GM19351 (cell line): ENCODE measurements around the gene AKAP5.

ENCODE experiments used
- ATAC-seq: cut with Tn5 transposase; IDR thresholded peaks from one replicate; pipeline ENCODE4 v1.9.1; 2021; ENCODE audit warnings: mild to moderate bottlenecking, moderate library complexity; ENCODE audit not compliant: unreplicated experiment

AKAP5 gene

GRCh38 chr14:64465191-64465822 lies at the start of gene AKAP5:
AKAP5 (plus strand) TSS chr14:64465499; CDS start chr14:64468395, 2,896 bp downstream.
- peak; percentile 53 for ATAC-seq

- no peak for ATAC-seq
These were observed 48.9 kb upstream of the AKAP5 start for GRCh38 chr14:64416348-64416932.

GRCh38 chr14:64417055-64417770 lies 48.1 kb upstream of the AKAP5 start:
- ATAC-seq = no peak

GRCh38 chr14:64417771-64418125 lies 47.6 kb upstream of the AKAP5 start:
- no peak for ATAC-seq

- no peak for ATAC-seq
These were observed 46.3 kb upstream of the AKAP5 start for GRCh38 chr14:64419003-64419402.

- no peak for ATAC-seq
These were observed 44.1 kb upstream of the AKAP5 start for GRCh38 chr14:64421166-64421565.

- ATAC-seq = no peak
These were observed 43.3 kb upstream of the AKAP5 start for GRCh38 chr14:64422005-64422404.

GRCh38 chr14:64422756-64423155 lies 42.5 kb upstream of the AKAP5 start:
- peak; percentile 90 for ATAC-seq

- ATAC-seq = no peak
These were observed 41.3 kb upstream of the AKAP5 start for GRCh38 chr14:64423987-64424386.

- no peak for ATAC-seq
These were observed 30.8 kb upstream of the AKAP5 start for GRCh38 chr14:64434528-64434927.

- no peak for ATAC-seq
These were observed 27.0 kb upstream of the AKAP5 start for GRCh38 chr14:64438181-64438841.

- no peak for ATAC-seq
These were observed 26.2 kb upstream of the AKAP5 start for GRCh38 chr14:64439141-64439540.

- no peak for ATAC-seq
These were observed 24.8 kb upstream of the AKAP5 start for GRCh38 chr14:64440494-64440893.

GRCh38 chr14:64442300-64442988 lies 22.9 kb upstream of the AKAP5 start:
- ATAC-seq = no peak

GRCh38 chr14:64444140-64444539 lies 21.2 kb upstream of the AKAP5 start:
- no peak for ATAC-seq

GRCh38 chr14:64444984-64445845 lies 20.1 kb upstream of the AKAP5 start:
- ATAC-seq = peak; percentile 98

- no peak for ATAC-seq
These were observed 17.2 kb upstream of the AKAP5 start for GRCh38 chr14:64447876-64448670.

- ATAC-seq = peak; percentile 39
These were observed 15.0 kb upstream of the AKAP5 start for GRCh38 chr14:64450255-64450654.

- no peak for ATAC-seq
These were observed 10.6 kb upstream of the AKAP5 start for GRCh38 chr14:64454671-64455070.
